NCI-H2227 treated with DMSO at 0.1 percent for 48 hours (cell line): ENCODE data around the gene METTL23.
"Not testable (repeated sequence)": the region's sequence is repeated elsewhere in the genome, so short reads cannot be mapped to it uniquely, and the experiment has no call there.

ENCODE experiments used
- DNase-seq: peaks from one replicate; lab custom pipeline; 2025; lab: John Stamatoyannopoulos, UW

METTL23 gene

DNA sequence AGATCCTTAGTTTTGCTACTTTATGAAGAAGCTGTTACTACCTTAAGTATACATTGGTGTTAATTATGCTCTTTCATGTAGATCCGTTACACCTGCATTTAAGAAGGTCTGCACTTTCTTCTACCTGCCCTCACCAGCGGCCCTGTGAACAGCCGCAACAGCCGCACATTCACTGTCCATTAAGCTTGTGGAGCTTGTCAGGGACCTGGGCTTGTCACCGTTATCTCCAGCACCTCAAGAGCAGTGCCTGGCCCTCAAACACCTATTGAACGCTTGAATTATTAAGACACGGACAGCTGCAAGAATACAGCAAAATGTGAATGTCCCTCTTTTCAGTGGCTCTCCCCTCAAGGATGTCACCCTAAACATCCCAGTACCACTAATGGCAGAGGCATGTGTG, 12.9 kb upstream of the METTL23 start:
- DNase-seq, result no peak

DNA sequence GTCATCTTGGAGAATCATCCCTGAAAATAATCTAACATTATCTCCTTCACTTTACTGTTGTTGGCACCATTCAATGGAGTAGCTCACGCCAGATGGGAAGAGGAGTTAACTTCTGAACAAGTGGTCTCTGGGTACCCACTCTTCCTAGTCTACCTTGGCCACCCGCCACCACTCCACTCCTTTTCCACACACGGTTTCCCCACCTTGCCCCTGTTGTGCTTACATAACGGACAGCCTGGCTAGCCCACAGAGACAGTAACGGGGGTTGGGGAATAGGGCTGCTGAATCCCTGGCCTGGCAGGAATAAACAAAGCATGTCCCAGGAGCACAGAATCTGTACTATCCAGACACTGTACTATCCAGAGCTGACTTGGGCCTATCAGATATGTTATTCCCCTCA, 12.3 kb upstream of the METTL23 start:
- DNase-seq, result no peak

DNA sequence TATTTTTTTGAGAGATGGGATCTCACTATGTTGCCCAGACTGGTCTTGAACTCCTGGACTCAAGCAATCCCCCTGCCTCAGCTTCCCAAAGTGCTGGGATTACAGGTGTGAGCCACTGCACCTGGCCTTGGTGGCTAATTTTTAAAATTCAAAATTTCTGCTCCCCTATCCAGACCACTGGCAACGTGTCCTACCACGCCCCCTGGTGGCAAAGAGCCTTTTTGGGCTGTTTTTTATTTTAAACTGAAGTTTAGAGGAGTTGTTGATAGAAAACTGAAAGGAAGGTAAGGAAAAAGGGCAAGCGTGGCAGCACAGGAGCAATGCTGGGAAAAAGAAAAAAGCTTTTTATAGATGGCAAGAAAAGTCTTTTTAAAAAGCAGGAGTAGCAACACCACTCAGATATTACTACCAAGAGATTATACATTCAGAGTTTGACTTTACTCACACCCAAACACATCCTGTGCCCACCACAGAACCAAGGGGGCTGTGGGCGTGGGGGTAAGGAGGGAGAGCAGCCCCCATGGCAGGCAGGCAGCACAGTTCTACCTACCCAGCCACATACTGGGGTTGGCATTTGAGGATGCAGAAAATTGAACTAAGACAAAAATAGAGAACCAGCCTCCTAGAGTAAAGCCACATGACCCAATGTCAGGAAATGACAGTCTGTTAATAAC, 11.7 kb upstream of the METTL23 start:
- DNase-seq, result peak; percentile 20

DNA sequence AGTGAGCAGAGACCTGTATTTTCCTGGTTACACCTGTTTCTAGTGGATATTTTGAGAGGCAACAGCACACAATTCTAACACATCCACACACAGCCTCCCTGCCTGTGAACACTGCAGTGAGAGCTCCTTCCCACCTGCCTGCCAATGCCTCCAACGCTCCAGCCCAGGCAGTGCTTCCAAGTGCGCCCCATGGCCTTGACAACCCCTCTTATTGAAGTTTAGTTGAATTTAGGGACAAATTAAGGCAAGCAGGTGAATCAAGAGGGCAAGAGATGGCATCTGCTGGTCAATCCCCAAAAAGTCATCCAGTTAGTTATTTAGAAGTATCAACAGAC, 11.2 kb upstream of the METTL23 start:
- DNase-seq, result no peak

DNA sequence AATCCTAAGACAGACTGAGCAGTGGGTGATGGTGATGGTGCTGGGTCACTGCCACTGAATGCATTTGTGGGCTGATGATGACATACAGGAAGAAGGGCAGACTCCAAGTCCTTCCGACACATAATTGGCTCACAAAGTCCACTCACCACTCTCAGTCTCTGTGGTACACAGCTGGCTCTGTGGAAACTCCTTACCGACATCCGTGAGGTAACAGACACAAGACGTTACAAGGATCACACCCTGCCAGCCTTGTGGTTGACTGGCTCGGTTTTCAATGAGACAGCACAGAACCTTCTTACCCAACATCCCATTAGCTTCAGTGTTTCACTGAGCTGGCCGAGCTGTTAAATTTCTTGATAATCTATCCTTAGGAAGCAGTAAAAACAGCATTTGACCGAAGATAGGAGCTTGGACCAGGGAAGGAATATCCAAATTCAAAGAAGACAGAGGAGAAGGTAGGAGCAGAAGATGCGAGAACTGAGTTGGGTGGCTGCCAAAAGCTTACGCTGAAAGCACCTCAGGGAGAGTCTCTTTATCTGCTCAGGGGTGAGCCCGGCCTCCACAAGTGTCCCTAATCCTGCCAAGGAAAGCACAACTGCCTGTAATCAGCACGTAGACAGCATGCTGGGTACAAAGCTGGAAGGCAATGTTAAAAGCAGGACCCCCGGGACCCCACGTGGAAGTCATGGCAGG, 10.3 kb upstream of the METTL23 start:
- DNase-seq, result no peak

DNA sequence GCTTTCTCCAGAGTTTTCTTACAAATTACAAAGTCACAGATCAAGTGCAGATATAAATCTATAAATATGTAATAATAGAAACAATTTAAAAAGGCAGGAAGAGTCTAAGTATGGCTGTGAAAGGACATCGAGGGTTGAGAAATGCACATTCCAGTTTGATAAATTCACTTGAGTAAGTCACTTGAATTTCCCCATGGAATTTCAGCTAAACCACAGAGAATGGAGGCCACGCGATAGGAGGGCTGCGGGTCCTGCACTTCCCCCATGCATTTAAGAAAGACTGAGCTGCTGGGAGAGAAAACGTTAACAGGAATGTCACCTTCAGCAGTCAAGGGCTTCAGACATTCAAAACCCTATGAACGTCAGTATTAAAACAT, 9.8 kb upstream of the METTL23 start:
- DNase-seq, result no peak

DNA sequence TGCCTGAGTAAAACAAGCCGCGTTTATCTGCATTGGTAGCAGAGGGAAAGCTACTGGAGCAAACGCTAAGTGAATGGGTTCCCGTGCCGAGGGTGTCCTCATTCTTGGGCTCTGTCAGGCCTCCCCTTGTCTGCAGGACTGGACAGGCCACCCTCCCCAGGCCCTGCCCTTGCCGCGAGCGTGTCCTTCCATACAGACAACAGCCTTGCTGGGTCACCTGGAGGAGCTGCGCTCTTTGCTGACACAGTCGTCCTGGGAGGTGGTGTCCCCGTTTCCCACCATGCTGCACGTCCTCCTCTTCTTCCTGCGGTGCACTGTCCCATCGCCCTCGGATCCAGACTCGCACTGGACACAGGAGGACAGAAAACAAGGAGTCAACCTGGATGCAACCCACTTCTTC, 8.1 kb upstream of the METTL23 start:
- no peak for DNase-seq

DNA sequence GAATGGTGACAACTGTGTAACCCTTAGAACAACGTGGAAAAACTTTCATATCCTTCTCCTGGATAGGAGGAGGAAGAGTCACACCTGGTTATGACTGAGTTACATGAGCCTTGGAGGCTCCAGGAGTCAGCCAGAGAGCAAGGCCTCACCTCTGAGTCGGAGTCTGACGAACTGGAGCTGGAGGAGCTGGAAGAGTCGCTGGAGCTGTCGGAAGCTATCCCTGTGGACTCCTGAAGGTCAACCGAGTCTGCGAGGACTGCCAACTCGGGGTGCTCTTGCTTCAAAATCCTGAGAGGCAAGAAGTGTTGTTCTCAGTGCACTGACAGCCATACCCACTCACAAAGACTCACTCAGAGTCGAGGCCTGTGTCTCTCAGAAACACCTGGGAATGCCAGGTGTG, 6.4 kb upstream of the METTL23 start:
- DNase-seq, result no peak

DNA sequence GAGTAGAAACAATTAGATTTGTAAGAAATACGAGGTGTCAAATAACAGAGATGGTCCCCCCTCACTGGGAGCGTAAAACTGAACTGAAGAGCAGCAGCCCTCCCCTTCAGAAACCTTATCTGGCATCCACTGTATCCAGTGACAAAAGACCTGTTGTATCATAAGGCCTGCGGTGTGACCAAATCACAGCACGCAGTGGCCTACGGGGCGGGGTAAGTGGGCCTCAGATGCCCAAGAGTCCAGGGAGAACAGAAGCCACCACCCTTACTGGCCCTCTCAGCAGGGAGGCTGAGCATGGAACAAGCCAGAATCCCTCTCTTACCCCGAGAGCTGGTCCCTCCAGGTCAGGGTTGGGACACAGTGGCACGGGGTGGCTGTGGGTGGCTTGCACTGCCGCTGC, 5.7 kb upstream of the METTL23 start:
- no peak for DNase-seq

DNA sequence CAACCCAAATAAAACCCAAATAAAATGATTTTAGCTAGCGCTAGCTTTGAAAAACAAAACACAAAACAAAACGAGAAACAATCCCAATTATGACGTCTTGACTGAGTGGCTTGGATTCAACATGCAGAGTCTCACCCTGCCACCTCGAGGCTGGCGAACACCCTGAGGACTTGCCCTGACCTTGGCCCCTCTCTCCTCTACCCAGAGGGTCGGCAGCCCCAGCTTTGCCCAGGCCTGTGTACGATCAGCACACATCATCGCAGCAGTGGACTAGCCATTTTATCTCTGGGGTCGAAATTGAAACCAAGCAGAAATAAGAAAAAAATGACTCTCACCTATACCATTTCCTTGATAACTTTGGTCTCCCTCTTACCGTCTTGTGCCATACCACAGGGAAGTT, 5.2 kb upstream of the METTL23 start:
- no peak for DNase-seq

DNA sequence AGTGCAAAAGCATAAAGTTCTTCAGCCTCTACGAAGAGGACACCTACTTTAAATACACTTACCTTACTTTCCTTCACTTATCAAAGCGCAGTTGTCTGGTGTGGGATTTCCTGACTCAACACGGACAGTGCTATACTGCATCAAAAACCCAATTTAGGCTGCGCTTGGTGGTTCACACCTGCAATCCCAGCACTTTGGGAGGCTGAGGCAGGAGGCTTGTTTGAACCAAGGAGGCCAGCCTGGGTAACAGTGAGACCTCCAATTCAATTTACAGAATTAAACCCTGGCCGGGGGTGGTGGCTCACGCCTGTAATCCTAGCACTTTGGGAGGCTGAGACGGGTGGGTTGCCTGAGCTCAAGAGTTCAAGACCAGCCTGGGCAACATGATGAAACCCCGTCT, 4.4 kb upstream of the METTL23 start:
- DNase-seq, result no peak

DNA sequence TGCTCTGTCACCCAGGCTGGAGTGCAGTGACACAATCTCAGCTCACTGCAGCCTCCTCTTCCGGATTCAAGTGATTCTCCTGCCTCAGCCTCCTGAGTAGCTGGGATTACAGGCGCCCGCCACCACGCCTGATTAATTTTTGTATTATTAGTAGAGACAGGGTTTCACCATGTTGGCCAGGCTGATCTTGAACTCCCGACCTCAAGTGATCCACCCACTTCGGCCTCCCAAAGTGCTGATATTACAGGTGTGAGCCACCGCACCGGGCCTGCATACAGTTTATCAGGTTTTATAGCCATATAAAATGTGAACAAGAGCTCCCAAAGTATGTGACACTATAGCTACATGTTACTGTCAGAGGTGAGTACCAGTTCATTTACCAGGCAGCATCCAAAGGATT, 3.7 kb upstream of the METTL23 start:
- DNase-seq, result not testable (repeated sequence)

DNA sequence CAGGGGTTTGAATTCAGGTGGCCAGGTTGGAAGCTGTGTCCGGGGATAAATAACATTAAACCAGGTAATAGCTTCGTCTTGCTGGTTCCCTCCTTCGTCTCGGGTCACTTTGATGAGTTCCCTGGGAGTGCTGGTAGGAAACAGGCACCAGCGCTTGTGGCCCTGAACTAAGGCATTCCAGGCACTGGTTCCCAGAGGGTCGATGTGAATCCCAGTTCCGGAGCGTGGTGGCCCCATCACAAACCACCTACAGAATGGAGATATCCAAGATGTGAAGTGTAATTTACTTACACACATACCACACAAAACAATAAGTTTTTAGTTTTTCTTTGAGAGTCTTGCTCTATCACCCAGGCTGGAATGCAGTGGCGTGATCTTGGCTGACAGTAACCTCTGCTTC, 2.8 kb upstream of the METTL23 start:
- DNase-seq, result no peak

DNA sequence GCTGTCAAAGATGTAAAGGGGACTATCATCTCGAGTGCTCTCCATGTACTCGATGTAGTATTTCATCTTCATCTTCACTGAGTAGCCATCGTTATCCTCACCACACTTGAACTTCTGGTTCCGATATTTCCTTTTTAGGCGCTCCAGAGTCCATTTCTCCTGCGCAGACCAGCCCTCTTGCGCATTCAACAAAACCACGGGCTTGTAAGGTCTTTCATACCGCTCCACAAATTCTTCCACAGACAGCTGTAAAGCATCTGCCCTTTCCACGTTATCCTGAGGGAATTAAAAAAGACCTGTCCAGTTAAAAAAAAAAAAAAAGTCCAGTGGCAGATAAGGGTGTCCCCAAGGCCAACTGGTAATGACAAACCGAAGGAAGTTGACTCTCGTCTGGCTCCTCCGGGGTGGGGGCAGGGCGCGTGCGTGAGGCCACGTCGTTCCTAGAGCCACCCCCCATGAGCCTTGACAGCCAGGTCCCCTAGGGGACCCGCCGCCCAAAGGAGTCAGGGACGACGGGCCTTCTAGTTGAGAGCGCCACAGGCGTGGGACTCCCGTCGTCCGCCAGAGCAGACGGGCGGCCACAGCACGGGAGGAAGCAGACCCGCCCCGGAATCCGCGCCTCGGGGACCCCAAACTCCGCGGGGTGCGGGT, 934 bp upstream of the METTL23 start:
- DNase-seq, result no peak

DNA sequence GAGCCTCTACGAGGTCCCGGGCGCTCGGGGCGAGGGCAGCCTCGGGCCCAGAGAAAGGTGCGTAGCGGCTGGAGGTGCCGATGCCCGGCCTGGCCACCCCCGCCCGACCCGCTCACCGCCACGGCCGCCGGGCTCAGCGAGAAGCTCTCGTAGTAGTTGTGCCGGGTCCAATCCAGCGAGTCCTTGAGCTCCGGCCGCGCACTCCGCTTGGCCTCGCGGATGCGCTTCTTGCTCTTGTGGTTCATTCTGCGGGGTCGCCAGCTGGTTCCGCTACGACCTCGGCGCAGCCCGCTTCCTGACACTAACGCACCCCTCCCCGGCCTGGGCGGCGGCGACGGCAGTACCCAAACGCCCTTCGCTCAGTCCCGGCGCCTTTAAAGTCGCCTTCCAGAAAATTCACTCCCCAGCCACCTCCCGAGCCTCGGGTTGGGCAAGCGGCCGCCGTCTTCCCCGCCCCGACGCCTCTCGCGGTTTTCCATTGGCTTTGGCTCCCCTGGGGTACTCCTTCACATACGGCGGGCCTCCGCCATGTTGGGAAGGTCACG, 336 bp upstream of the METTL23 start, which contains the start of gene JMJD6:
JMJD6 (minus strand) TSS at position 376 of the 545 bp plus-strand sequence; CDS start at position 245, 131 bp downstream.
- DNase-seq, result peak; percentile 96

DNA sequence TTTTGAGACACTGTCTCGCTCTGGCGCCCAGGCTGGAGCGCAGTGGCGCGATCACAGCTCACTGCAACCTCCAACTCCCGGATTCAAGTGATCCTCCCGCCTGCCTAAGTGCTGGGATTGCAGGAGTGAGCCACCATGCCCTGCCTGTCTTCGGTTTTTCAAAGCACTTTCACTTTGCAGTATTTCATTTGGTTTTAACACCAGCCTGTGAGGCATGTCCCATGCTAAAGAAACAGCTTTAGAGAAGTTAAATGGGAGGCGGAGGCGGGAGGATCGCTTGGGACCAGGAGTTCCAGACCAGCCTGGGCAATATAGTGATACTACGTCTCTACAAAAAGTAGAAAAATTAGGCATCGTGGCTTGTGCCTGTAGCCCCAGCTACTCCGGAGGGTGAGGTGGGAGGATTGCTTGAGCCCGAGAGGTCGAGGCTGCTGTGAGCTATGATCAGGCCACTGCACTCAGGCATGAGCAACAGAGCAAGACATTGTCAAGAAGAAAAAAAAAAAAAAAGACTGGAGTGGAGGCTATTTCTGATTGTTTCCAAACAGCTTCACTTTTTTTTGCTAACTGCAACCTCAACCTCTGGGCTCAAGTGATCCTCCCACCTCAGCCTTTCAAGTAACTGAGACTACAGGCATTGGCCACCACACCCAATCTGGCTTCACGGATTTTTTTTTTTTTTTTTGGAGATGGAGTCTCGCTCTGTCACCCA, 1.3 kb downstream of the METTL23 start:
- DNase-seq, result no peak

DNA sequence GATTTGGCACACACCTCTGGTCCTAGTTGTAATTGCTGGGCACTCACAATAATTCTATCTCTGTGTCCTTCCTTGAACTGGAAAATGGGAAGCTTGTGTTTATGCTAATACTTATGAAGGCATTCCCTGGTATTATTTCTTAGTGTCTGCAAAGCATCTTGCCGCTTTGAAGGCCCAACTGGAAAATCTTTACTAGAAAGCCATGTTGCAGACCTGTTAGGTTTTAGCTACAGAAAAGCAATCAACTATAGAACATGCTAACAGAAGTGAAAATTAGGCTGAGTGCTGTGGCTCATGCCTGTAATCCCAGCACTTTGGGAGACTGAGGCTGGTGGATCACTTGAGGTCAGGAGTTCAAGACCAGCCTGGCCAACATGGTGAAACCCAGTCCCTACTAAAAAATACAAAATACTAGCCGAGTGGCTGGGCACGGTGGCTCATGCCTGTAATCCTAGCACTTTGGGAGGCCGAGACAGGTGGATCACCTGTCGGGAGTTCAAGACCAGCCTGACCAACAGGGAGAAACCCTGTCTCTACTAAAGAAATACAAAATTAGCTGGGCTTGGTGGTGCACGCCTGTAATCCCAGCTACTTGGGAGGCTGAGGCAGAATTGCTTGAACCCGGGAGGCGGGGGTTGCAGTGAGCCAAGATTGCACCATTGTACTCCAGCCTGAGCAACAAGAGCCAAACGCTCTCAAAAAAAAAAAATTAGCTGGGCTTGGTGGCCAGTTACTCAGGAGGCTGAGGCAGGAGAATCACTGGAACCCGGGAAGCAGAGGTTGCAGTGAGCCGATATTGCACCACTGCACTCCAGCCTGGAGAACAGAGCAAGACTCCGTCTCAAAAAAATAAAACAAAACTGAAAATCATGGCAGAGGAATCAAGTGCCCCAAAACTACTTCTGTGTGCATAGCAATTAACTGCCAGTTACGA, 5.4 kb downstream of the METTL23 start:
- DNase-seq, result not testable (repeated sequence)

DNA sequence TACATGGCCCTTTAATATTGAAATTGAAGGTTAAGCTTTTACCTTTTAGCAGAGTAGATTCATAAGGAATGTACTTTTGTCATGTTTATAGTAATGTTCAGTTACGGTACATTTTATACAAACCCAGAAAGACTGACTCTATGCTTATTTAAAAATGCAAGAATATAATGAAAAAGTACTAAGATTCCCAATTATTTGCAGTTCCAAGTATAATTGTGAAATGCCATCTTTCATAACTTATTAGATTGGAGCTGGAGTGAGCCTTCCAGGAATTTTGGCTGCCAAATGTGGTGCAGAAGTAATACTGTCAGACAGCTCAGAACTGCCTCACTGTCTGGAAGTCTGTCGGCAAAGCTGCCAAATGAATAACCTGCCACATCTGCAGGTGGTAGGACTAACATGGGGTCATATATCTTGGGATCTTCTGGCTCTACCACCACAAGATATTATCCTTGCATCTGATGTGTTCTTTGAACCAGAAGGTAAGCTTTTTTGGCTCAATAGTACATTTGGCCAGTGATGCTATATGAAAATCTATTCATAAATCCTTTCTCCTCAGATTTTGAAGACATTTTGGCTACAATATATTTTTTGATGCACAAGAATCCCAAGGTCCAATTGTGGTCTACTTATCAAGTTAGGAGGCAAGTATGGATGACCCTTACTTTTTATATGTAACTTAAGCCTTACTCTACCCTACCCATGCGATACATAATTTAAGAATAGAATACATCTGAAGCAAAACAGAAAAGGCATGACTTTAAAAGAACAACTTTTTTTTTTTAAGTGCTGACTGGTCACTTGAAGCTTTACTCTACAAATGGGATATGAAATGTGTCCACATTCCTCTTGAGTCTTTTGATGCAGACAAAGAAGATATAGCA, 6.3 kb downstream of the METTL23 start:
- DNase-seq, result no peak

DNA sequence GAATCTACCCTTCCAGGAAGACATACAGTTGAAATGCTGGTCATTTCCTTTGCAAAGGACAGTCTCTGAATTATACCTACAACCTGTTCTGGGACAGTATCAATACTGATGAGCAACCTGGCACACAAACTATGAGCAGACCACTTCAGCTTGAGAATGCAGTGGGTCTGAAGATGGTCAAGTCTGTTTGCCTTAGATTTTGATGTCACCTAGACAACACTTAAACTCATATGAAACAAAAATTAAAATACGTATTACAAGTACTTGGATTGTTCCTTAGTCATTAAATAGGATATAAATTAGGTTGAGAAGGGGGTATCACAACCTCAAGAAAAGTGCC, 6.9 kb downstream of the METTL23 start:
- no peak for DNase-seq

DNA sequence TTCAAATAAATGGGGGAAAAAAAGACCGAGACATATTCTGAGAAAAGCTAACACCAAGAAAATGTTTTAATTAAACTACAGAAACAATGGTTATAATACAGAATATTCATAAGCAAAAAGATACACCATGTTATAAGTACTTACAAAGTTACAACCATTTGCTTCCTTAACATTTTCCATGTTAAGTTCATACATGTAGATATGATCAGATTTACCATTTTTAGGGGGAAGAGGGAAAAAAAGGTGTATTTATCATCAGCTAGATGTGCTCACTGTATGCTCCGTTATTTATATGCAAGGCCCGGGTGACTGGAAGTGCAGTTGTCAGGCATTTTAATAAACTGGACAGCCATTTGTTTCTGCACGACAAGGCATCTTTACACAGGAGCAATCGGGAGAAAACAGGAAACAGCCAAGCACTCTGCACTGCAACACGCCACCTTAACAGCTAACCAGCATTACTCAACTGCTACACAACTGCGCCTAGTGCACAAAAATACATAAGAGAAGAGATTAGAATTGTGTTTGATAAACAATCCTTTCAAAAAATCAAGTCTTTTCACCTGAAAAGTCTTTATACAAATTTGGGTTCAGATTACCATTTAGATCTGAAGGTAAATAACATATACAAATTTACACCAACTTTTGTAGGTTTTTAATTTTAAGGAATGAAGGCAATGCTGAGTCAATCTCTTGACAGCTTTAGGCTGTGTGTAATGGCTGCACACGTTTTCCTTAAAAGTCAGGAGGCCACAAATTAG, 7.6 kb downstream of the METTL23 start:
- no peak for DNase-seq
